ENCODE data around the gene FRYL. TPM values are rescaled to one million over a fixed set of nuclear protein-coding genes. Genes with fewer than 3 reads are reported as not detected.

The FRYL gene
- total and polyA plus RNA-seq, 11 donors = 12.3 to 61.3 (median 34.4) TPM

DNA sequence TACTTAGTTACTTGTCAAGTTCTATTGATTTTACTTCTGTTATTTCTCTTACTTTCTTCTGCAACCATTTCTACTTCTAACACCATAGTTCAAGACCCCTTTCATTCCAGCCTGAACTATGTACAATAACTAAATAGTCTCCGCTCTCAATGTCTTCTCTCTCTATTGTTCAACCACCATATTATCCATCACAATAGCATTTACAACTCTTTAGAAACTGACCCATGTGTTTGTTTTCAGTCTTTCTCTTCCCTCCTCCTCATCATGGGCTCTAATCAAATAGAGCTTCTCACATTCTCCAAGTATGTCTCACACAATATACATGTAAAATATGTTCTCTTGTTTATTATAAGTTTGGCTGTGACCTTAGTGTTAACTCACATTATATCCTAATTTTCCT, 146.4 kb downstream of the FRYL start:
- Histone ChIP-seq H3K36me3 (peaks cover 0 to 5% (median 0%) of the 10 kb centered on the region in 9 donors), H3K4me3 (no peak overlapping the region), H3K4me1 (peaks cover 0 to 34% (median 7%) of the 10 kb centered on the region in 12 donors), H3K27ac (no peak overlapping the region), H3K9me3 (peaks cover 0 to 7% (median 0%) of the 10 kb centered on the region in 12 donors), H3K27me3 (no peaks in the 10 kb centered on the region)
- TF ChIP-seq, protein P1, sequence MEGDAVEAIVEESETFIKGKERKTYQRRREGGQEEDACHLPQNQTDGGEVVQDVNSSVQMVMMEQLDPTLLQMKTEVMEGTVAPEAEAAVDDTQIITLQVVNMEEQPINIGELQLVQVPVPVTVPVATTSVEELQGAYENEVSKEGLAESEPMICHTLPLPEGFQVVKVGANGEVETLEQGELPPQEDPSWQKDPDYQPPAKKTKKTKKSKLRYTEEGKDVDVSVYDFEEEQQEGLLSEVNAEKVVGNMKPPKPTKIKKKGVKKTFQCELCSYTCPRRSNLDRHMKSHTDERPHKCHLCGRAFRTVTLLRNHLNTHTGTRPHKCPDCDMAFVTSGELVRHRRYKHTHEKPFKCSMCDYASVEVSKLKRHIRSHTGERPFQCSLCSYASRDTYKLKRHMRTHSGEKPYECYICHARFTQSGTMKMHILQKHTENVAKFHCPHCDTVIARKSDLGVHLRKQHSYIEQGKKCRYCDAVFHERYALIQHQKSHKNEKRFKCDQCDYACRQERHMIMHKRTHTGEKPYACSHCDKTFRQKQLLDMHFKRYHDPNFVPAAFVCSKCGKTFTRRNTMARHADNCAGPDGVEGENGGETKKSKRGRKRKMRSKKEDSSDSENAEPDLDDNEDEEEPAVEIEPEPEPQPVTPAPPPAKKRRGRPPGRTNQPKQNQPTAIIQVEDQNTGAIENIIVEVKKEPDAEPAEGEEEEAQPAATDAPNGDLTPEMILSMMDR (IDR thresholded peaks at IDR 0.05) = no peak
- no peak for TF ChIP-seq POLR2A (IDR thresholded peaks at IDR 0.05)
- ATAC-seq = no peak
- DNase-seq = no peak
- intact Hi-C loops (cut with DNase I) = no loop called here
- 95 to 100% (median 99%) methylated on average over 1 of the region's 1 CpG for WGBS, 4 donors

DNA sequence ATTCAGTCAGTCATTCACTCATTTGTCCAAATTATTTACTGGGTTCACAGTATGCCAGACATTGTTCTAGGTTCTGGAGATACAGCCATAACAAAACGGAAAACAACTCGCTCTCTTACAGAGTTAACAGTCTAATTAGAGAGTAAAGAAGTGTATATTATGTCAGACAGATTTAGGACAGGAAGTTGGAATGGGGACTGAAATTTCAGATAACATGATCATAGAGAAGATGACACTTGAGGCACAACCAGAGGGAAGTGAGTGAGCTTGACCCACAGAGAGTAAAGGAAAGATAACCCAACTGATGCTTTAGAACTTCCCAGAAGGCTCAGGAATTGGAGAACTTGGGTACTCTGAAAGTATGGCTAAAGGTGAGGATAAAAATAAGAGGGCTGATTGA, 150.6 kb downstream of the FRYL start:
- no peak for DNase-seq
- TF ChIP-seq, protein P1 (IDR thresholded peaks at IDR 0.05) = no peak
- TF ChIP-seq POLR2A (IDR thresholded peaks at IDR 0.05) = no peak
- Histone ChIP-seq H3K9me3 (no peaks in the 10 kb centered on the region), H3K4me1 (peaks cover 0 to 18% (median 0%) of the 10 kb centered on the region in 12 donors), H3K4me3 (no peak overlapping the region), H3K36me3 (peaks cover 0 to 14% (median 0%) of the 10 kb centered on the region in 9 donors), H3K27me3 (no peaks in the 10 kb centered on the region), H3K27ac (no peak overlapping the region)
- WGBS, 4 donors = 90 to 97% (median 92%) methylated on average over 2 of the region's 2 CpGs
- intact Hi-C loops (cut with DNase I) = no loop called here
- ATAC-seq = no peak

DNA sequence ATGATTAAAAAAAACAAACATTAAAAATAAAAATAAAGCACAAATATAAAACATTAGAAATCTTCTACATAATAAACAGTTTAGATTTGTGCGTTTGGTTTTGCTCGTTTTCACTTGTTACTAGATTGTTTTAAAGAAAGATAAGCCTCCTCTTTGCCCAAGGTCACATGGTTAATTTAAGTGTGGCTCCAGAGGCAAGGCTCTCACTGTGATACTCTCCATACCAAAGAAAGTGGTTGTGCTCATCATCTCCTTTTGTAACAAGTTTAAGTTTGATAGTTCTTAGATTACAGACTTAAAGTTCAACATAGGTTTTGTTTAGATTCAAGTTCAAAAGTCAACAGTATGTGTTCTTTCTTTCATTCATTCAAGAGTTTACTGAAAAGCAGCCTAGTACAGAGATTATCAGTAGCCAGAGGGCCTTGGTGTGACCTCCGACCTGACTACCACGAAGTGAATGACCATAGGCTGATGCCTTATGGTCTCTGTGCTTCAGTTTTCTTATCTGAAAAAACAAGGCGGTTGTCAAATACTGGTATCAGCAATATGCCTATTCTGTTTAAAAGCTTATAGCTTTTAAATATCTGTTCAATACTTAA, 156.8 kb downstream of the FRYL start:
- no peaks in the 10 kb centered on the region for H3K27me3 ChIP-seq
- H3K9me3 ChIP-seq = no peaks in the 10 kb centered on the region
- no peak overlapping the region for H3K4me3 ChIP-seq
- peaks cover 0 to 34% (median 11%) of the 10 kb centered on the region in 12 donors for H3K4me1 ChIP-seq
- intact Hi-C loops (cut with DNase I) = no loop called here
- peaks cover 0 to 32% (median 20%) of the 10 kb centered on the region in 9 donors for H3K36me3 ChIP-seq
- TF ChIP-seq POLR2A (IDR thresholded peaks at IDR 0.05) = no peak
- TF ChIP-seq, protein P1 (IDR thresholded peaks at IDR 0.05) = no peak
- no peak for ATAC-seq
- DNase-seq = no peak
- WGBS, 4 donors = 69 to 80% (median 73%) methylated on average over 5 of the region's 5 CpGs
- H3K27ac ChIP-seq = no peak overlapping the region

DNA sequence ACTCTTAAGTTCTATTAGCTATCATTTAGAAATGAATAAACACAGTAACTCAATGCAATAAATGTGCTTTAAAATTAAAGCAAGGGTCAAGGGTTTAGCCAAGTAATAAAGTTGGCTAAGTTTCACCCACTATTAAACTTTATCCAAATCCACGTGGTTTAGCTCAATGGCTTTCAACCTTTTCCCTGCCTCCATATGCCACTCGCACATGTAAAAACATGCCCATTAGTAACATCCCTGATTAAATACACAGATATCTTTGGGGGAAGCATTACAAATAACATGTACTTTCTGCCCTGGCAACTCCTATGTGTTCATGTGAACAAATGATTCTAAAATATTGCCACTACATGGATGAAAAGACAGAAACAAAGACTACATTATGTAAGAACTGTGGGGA, 159.2 kb downstream of the FRYL start:
- ATAC-seq (no peak), DNase-seq (no peak)
- no peaks in the 10 kb centered on the region for H3K9me3 ChIP-seq
- no peaks in the 10 kb centered on the region for H3K27me3 ChIP-seq
- H3K4me3 ChIP-seq = no peak overlapping the region
- H3K27ac ChIP-seq = no peak overlapping the region
- WGBS, 4 donors = 93 to 98% (median 96%) methylated on average over 2 of the region's 2 CpGs
- intact Hi-C loops (cut with DNase I) = no loop called here
- TF ChIP-seq POLR2A (IDR thresholded peaks at IDR 0.05) = no peak
- TF ChIP-seq, protein P1 (IDR thresholded peaks at IDR 0.05) = no peak
- peaks cover 0 to 53% (median 33%) of the 10 kb centered on the region in 9 donors for H3K36me3 ChIP-seq
- H3K4me1 ChIP-seq = peaks cover 0 to 34% (median 11%) of the 10 kb centered on the region in 12 donors
